ENCODE data around the gene TLR5.

Gene TLR5

GRCh38 chr1:223137455-223138085 is 5.5 kb downstream of the TLR5 start:
- no peak for TF ChIP-seq CTCF (conservative IDR thresholded peaks at IDR 0.05)
- no peak overlapping the region for H3K27ac ChIP-seq

GRCh38 chr1:223136086-223136485 is 7.0 kb downstream of the TLR5 start:
- TF ChIP-seq CTCF (conservative IDR thresholded peaks at IDR 0.05): no peak
- peak overlapping the region; percentile 95; the same call in 1 of the 2 replicates for H3K27ac ChIP-seq

- no peak for TF ChIP-seq CTCF (conservative IDR thresholded peaks at IDR 0.05)
- peak overlapping the region; percentile 95 for H3K27ac ChIP-seq
These were observed 7.7 kb downstream of the TLR5 start for GRCh38 chr1:223135176-223135942.

- peak overlapping the region; percentile 95 for H3K27ac ChIP-seq
- TF ChIP-seq CTCF (conservative IDR thresholded peaks at IDR 0.05): peak; percentile 97
These were observed 9.1 kb downstream of the TLR5 start for GRCh38 chr1:223133824-223134435.

- no peak for TF ChIP-seq CTCF (conservative IDR thresholded peaks at IDR 0.05)
- peak overlapping the region; percentile 95 for H3K27ac ChIP-seq
These were observed 9.7 kb downstream of the TLR5 start for GRCh38 chr1:223133306-223133823.

GRCh38 chr1:223129229-223129901 is 13.7 kb downstream of the TLR5 start:
- no peak for TF ChIP-seq CTCF (conservative IDR thresholded peaks at IDR 0.05)
- no peak overlapping the region for H3K27ac ChIP-seq

- no peak for TF ChIP-seq CTCF (conservative IDR thresholded peaks at IDR 0.05)
- H3K27ac ChIP-seq: no peak overlapping the region
These were observed 16.3 kb downstream of the TLR5 start for GRCh38 chr1:223126741-223127140.
